ENCODE measurements around the gene CACNB2.
A peak's percentile ranks its signal among the peaks of the same experiment; 100 is the strongest.

Gene CACNB2

GRCh38 chr10:18455086-18455884 lies 315.1 kb downstream of the CACNB2 start:
- peak; percentile 52 for DNase-seq (ENCODE audit: low spot score)

- no peak for DNase-seq (ENCODE audit: low spot score)
Measured at GRCh38 chr10:18456984-18457383, 316.8 kb downstream of the CACNB2 start.

GRCh38 chr10:18460032-18460431 lies 319.8 kb downstream of the CACNB2 start:
- no peak for DNase-seq (ENCODE audit: low spot score)

GRCh38 chr10:18463673-18464211 lies 323.5 kb downstream of the CACNB2 start:
- no peak for DNase-seq (ENCODE audit: low spot score)

GRCh38 chr10:18469125-18469524 lies 328.9 kb downstream of the CACNB2 start:
- no peak for DNase-seq (ENCODE audit: low spot score)

- DNase-seq (ENCODE audit: low spot score), result no peak
Measured at GRCh38 chr10:18472977-18473376, 332.8 kb downstream of the CACNB2 start.

GRCh38 chr10:18473424-18474117 lies 333.3 kb downstream of the CACNB2 start:
- peak; percentile 11 for DNase-seq (ENCODE audit: low spot score)

- no peak for DNase-seq (ENCODE audit: low spot score)
Measured at GRCh38 chr10:18474118-18474455, 333.9 kb downstream of the CACNB2 start.

- no peak for DNase-seq (ENCODE audit: low spot score)
Measured at GRCh38 chr10:18476076-18476647, 335.9 kb downstream of the CACNB2 start.

GRCh38 chr10:18478354-18478753 lies 338.1 kb downstream of the CACNB2 start:
- DNase-seq (ENCODE audit: low spot score), result no peak

GRCh38 chr10:18479502-18479901 lies 339.3 kb downstream of the CACNB2 start:
- no peak for DNase-seq (ENCODE audit: low spot score)

- no peak for DNase-seq (ENCODE audit: low spot score)
Measured at GRCh38 chr10:18483516-18484186, 343.4 kb downstream of the CACNB2 start.

GRCh38 chr10:18486438-18486837 lies 346.2 kb downstream of the CACNB2 start:
- DNase-seq (ENCODE audit: low spot score), result no peak

GRCh38 chr10:18490755-18491154 lies 350.5 kb downstream of the CACNB2 start:
- no peak for DNase-seq (ENCODE audit: low spot score)

- DNase-seq (ENCODE audit: low spot score), result no peak
Measured at GRCh38 chr10:18497806-18498369, 357.7 kb downstream of the CACNB2 start.

GRCh38 chr10:18498998-18499397 lies 358.8 kb downstream of the CACNB2 start:
- no peak for DNase-seq (ENCODE audit: low spot score)

- no peak for DNase-seq (ENCODE audit: low spot score)
Measured at GRCh38 chr10:18500576-18500975, 360.4 kb downstream of the CACNB2 start.

GRCh38 chr10:18501198-18501597 lies 361.0 kb downstream of the CACNB2 start:
- DNase-seq (ENCODE audit: low spot score), result peak; percentile 65

- DNase-seq (ENCODE audit: low spot score), result no peak
Measured at GRCh38 chr10:18501629-18502028, 361.4 kb downstream of the CACNB2 start.

GRCh38 chr10:18504161-18504560 lies 363.9 kb downstream of the CACNB2 start:
- no peak for DNase-seq (ENCODE audit: low spot score)

- DNase-seq (ENCODE audit: low spot score), result no peak
Measured at GRCh38 chr10:18505456-18506118, 365.4 kb downstream of the CACNB2 start.
